Endodermal cell (in vitro differentiated cells): Measurements from ENCODE around the gene NHERF1. TPM values are rescaled to one million over a fixed set of nuclear protein-coding genes. Genes with fewer than 3 reads are reported as not detected.

Source experiments
- DNase-seq: peaks from one replicate; pipeline ENCODE4 v3.0.0-alpha.2; 2017
- H3K27ac ChIP-seq: 2 replicates; pipeline ENCODE4 v1.5.1; 2013; ENCODE audit warnings: mild to moderate bottlenecking, low read depth, low read length, moderate library complexity
- H3K27me3 ChIP-seq: 2 replicates; pipeline ENCODE4 v1.6.1; 2013; ENCODE audit warnings: mild to moderate bottlenecking, low read length, moderate library complexity; ENCODE audit not compliant: insufficient read depth, control insufficient read depth, poor library complexity, severe bottlenecking
- H3K36me3 ChIP-seq: 2 replicates; pipeline ENCODE4 v1.7.0; 2013; ENCODE audit warnings: mild to moderate bottlenecking, low read length, moderate library complexity; ENCODE audit not compliant: control insufficient read depth, insufficient read depth
- H3K4me1 ChIP-seq: one replicate; pipeline ENCODE4 v1.7.0; 2013; ENCODE audit warnings: low read length; ENCODE audit not compliant: control insufficient read depth, insufficient read depth
- H3K4me3 ChIP-seq: 2 replicates; pipeline ENCODE4 v1.5.1; 2013; ENCODE audit warnings: mild to moderate bottlenecking, low read length, moderate library complexity
- H3K9ac ChIP-seq: 2 replicates; pipeline ENCODE4 v1.6.1; 2013; ENCODE audit warnings: mild to moderate bottlenecking, low read length, moderate library complexity; ENCODE audit not compliant: poor library complexity, severe bottlenecking; ENCODE audit errors: extremely low read depth
- H3K9me3 ChIP-seq: 2 replicates; pipeline ENCODE4 v1.6.1; 2013; ENCODE audit warnings: mild to moderate bottlenecking, low read length, moderate library complexity; ENCODE audit not compliant: control insufficient read depth
- H3K27ac Mint-ChIP-seq: 2 replicates; pipeline ENCODE4 v1.8.0; 2020; ENCODE audit warnings: mixed read lengths
- H3K27me3 Mint-ChIP-seq: 2 replicates; pipeline ENCODE4 v1.8.0; 2021; ENCODE audit warnings: mild to moderate bottlenecking, mixed read lengths; ENCODE audit not compliant: insufficient read depth
- H3K36me3 Mint-ChIP-seq: 2 replicates; pipeline ENCODE4 v1.8.0; 2020; ENCODE audit warnings: low read depth, mixed read lengths
- H3K4me1 Mint-ChIP-seq: 2 replicates; pipeline ENCODE4 v1.8.0; 2020; ENCODE audit warnings: mixed read lengths
- H3K4me3 Mint-ChIP-seq: 2 replicates; pipeline ENCODE4 v1.8.0; 2020; ENCODE audit warnings: mild to moderate bottlenecking, moderate library complexity, mixed read lengths
- H3K9me3 Mint-ChIP-seq: 2 replicates; pipeline ENCODE4 v1.8.0; 2020; ENCODE audit warnings: mild to moderate bottlenecking, mixed read lengths
- CTCF ChIP-seq: fragments of 200-600 bp; sonication (generic); conservative IDR thresholded peaks from 2 replicates; pipeline ENCODE4 v1.5.0; 2021; ENCODE audit warnings: antibody characterized with exemption, mild to moderate bottlenecking
- WGBS, 2 experiments: methylation state at CpG; one replicate each; pipeline versions ENCODE4 v1.1.5 to v1.1.7; 2013; ENCODE audit warnings: missing lambda C conversion rate in 2 of 2, mixed read lengths in 1 of 2; ENCODE audit not compliant: insufficient coverage in 1 of 2, insufficient read length in 1 of 2; 5-methylcytosine and 5-hydroxymethylcytosine counted together
- total RNA-seq, 2 donors: library from RNA; stranded (reverse); fragmentation: NEBNext Ultra II Directional in 1 of 2; extraction: Animal tissue kit (Norgen Biotek cat#: 25700) in 1 of 2; gene quantifications; 2 replicates in 1 of 2; 3 replicates in 1 of 2; pipeline ENCODE4 v1.2.1, GENCODE V29; 2021

NHERF1 gene
- total RNA-seq, 2 donors from 2014 or later: 116 to 138 TPM

GRCh38 chr17:74746376-74746775 lies 2.1 kb upstream of the NHERF1 start:
- Mint-ChIP-seq H3K36me3 (peaks cover 5% of the 10 kb centered on the region), H3K27ac (peak overlapping the region; percentile 92), H3K4me1 (peaks cover 45% of the 10 kb centered on the region), H3K27me3 (no peaks in the 10 kb centered on the region), H3K4me3 (peak overlapping the region; percentile 95), H3K9me3 (no peaks in the 10 kb centered on the region)
- H3K4me3 ChIP-seq: peak overlapping the region; percentile 62
- H3K36me3 ChIP-seq: peaks cover 7% of the 10 kb centered on the region
- DNase-seq: no peak
- H3K27me3 ChIP-seq: no peaks in the 10 kb centered on the region
- TF ChIP-seq CTCF: no peak
- H3K9ac ChIP-seq: peak overlapping the region; percentile 31
- peaks cover 32% of the 10 kb centered on the region for H3K4me1 ChIP-seq
- H3K27ac ChIP-seq: no peak overlapping the region
- WGBS, 2 experiments: 45 to 66% methylated on average over 5 of the region's 5 CpGs
- no peaks in the 10 kb centered on the region for H3K9me3 ChIP-seq

- peak; percentile 80 for DNase-seq
- Histone ChIP-seq H3K4me1 (peaks cover 37% of the 10 kb centered on the region), H3K36me3 (peaks cover 13% of the 10 kb centered on the region), H3K4me3 (peak overlapping the region; percentile 62), H3K27ac (peak overlapping the region; percentile 15), H3K9ac (peak overlapping the region; percentile 31), H3K9me3 (no peaks in the 10 kb centered on the region), H3K27me3 (no peaks in the 10 kb centered on the region)
- H3K4me1 Mint-ChIP-seq: peaks cover 47% of the 10 kb centered on the region
- H3K9me3 Mint-ChIP-seq: no peaks in the 10 kb centered on the region
- TF ChIP-seq CTCF: no peak
- H3K4me3 Mint-ChIP-seq: peak overlapping the region; percentile 95
- H3K36me3 Mint-ChIP-seq: peaks cover 7% of the 10 kb centered on the region
- 43% methylated on average over 2 to 6 of the region's 6 CpGs for WGBS, 2 experiments
- H3K27ac Mint-ChIP-seq: peak overlapping the region; percentile 92
- no peaks in the 10 kb centered on the region for H3K27me3 Mint-ChIP-seq
Observed at GRCh38 chr17:74746922-74747321, 1.5 kb upstream of the NHERF1 start.

GRCh38 chr17:74748279-74748528 lies 224 bp upstream of the NHERF1 start:
- Histone ChIP-seq H3K4me3 (peak overlapping the region; percentile 7), H3K9me3 (peaks cover 4% of the 10 kb centered on the region), H3K9ac (peak overlapping the region; percentile 27), H3K36me3 (peaks cover 22% of the 10 kb centered on the region), H3K27me3 (no peaks in the 10 kb centered on the region), H3K27ac (no peak overlapping the region), H3K4me1 (peaks cover 37% of the 10 kb centered on the region)
- Mint-ChIP-seq H3K4me1 (peaks cover 50% of the 10 kb centered on the region), H3K27ac (peak overlapping the region; percentile 92), H3K4me3 (peak overlapping the region; percentile 95), H3K36me3 (peaks cover 18% of the 10 kb centered on the region), H3K27me3 (no peaks in the 10 kb centered on the region), H3K9me3 (no peaks in the 10 kb centered on the region)
- WGBS, 2 experiments: 0% methylated on average over 13 to 34 of the region's 34 CpGs
- no peak for DNase-seq
- no peak for TF ChIP-seq CTCF
